ENCODE data around the gene MAP3K15. TPM values are rescaled to one million over a fixed set of nuclear protein-coding genes. Genes with fewer than 3 reads are reported as not detected.

Gene MAP3K15
- polyA plus RNA-seq, 1 of the 3 experiments (the other 2 are of a cell fraction): 0.07 TPM

DNA sequence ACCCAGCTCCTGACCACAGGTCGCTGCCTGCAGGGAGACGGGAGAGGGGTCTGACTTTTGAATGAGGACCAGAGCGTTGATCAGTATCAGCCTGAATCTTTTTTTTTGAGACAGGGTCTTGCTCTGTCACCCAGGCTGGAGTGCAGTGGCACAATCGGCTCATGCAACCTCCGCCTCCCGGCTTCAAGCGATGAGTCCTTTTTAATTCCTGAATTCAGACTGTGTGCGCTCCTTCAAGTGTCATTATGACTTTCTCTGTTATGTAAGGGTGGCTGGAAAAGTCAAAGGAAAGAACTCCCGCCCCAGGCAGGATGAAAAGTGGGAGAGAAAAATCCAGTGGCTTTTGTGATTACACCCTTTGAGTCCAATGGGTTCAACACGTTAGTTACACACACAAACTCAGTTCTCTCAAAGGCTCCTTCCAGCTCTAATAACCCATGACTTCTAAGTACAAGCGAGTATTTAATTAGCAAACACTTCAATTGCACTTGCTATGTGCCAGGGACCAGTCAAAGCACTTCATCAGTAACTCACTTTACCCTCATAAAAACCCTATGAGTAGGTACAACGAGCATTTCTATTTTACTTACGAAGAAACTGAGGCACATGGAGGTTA lies 127.1 kb downstream of the MAP3K15 start:
- CTCF ChIA-PET: interaction anchor here (0.9 kb wide), 1 partner anchor 99 kb away, joined by 3 read pairs; no protein-coding TSS in a partner anchor
- 39% methylated on average over 13 of the region's 13 CpGs for WGBS (ENCODE audit: low lambda C conversion rate)
- Histone ChIP-seq H3K79me2 (ENCODE audit: insufficient read depth) (no peaks in the 10 kb centered on the region), H3K27ac (ENCODE audit: low read depth in 2 of 2, low read length in 1 of 2) (no peak overlapping the region), H4K20me1 (ENCODE audit: insufficient read depth) (no peaks in the 10 kb centered on the region), H3K27me3 (ENCODE audit: insufficient read depth) (no peaks in the 10 kb centered on the region; the same call in 1 of the 2 replicates), H3K4me1 (ENCODE audit: control insufficient read depth in 1 of 2, insufficient read depth in 2 of 2, low read depth in 1 of 2, low read length in 1 of 2) (no peaks in the 10 kb centered on the region), H3F3A (replicated peaks; ENCODE audit: insufficient read depth) (no peaks in the 10 kb centered on the region), H3K9ac (no peak overlapping the region), H3K36me3 (replicated peaks in 1 of 2; ENCODE audit: control insufficient read depth in 1 of 2, insufficient read depth in 2 of 2, low read length in 1 of 2) (no peaks in the 10 kb centered on the region), H3K9me3 (no peaks in the 10 kb centered on the region), H3K4me2 (no peak overlapping the region), H2AFZ (ENCODE audit: low read depth) (no peak overlapping the region), H3K4me3 (ENCODE audit: low read depth in 2 of 2, low read length in 1 of 2) (no peak overlapping the region), H3K9me2 (no peaks in the 10 kb centered on the region)
- no peak for DNase-seq
- TF ChIP-seq FOXJ3 (CRISPR knock-in tag; IDR thresholded peaks at IDR 0.05) (no peak), GABPA (IDR thresholded peaks at IDR 0.05; ENCODE audit: low read depth) (no peak), FOSL2 (IDR thresholded peaks at IDR 0.05; ENCODE audit: borderline replicate concordance, low read depth) (no peak), POLR2AphosphoS5 (IDR thresholded peaks at IDR 0.05; ENCODE audit: low read depth, low read length) (no peak), EZH2phosphoT487 (IDR thresholded peaks at IDR 0.05; ENCODE audit: borderline replicate concordance, low read depth) (no peak), FOXM1 (IDR thresholded peaks at IDR 0.05; ENCODE audit: low read depth) (no peak), TCF12 (IDR thresholded peaks at IDR 0.05) (no peak), RCOR1 (IDR thresholded peaks at IDR 0.05; ENCODE audit: low read length) (no peak), GATA2 (CRISPR knock-in tag; IDR thresholded peaks at IDR 0.05) (no peak), TEAD4 (IDR thresholded peaks at IDR 0.05; ENCODE audit: borderline replicate concordance, insufficient read depth) (no peak), YY1 (IDR thresholded peaks at IDR 0.05; ENCODE audit: low read depth) (no peak), JUND (IDR thresholded peaks at IDR 0.05) (no peak)
- TF ChIP-seq, protein P1, sequence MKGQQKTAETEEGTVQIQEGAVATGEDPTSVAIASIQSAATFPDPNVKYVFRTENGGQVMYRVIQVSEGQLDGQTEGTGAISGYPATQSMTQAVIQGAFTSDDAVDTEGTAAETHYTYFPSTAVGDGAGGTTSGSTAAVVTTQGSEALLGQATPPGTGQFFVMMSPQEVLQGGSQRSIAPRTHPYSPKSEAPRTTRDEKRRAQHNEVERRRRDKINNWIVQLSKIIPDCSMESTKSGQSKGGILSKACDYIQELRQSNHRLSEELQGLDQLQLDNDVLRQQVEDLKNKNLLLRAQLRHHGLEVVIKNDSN (IDR thresholded peaks at IDR 0.05; ENCODE audit: borderline replicate concordance, low read depth): no peak
- TF ChIP-seq, protein P2, sequence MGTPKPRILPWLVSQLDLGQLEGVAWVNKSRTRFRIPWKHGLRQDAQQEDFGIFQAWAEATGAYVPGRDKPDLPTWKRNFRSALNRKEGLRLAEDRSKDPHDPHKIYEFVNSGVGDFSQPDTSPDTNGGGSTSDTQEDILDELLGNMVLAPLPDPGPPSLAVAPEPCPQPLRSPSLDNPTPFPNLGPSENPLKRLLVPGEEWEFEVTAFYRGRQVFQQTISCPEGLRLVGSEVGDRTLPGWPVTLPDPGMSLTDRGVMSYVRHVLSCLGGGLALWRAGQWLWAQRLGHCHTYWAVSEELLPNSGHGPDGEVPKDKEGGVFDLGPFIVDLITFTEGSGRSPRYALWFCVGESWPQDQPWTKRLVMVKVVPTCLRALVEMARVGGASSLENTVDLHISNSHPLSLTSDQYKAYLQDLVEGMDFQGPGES (IDR thresholded peaks at IDR 0.05; ENCODE audit: low read depth, low read length): no peak
- TF ChIP-seq, protein P3, sequence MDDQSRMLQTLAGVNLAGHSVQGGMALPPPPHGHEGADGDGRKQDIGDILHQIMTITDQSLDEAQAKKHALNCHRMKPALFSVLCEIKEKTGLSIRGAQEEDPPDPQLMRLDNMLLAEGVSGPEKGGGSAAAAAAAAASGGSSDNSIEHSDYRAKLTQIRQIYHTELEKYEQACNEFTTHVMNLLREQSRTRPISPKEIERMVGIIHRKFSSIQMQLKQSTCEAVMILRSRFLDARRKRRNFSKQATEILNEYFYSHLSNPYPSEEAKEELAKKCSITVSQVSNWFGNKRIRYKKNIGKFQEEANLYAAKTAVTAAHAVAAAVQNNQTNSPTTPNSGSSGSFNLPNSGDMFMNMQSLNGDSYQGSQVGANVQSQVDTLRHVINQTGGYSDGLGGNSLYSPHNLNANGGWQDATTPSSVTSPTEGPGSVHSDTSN (IDR thresholded peaks at IDR 0.05): no peak
- TF ChIP-seq, protein P4, sequence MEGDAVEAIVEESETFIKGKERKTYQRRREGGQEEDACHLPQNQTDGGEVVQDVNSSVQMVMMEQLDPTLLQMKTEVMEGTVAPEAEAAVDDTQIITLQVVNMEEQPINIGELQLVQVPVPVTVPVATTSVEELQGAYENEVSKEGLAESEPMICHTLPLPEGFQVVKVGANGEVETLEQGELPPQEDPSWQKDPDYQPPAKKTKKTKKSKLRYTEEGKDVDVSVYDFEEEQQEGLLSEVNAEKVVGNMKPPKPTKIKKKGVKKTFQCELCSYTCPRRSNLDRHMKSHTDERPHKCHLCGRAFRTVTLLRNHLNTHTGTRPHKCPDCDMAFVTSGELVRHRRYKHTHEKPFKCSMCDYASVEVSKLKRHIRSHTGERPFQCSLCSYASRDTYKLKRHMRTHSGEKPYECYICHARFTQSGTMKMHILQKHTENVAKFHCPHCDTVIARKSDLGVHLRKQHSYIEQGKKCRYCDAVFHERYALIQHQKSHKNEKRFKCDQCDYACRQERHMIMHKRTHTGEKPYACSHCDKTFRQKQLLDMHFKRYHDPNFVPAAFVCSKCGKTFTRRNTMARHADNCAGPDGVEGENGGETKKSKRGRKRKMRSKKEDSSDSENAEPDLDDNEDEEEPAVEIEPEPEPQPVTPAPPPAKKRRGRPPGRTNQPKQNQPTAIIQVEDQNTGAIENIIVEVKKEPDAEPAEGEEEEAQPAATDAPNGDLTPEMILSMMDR (IDR thresholded peaks at IDR 0.05): no peak
- POLR2A ChIA-PET: no interaction called here
